ENCODE measurements around the gene LY6G6C. TPM values are rescaled to one million over a fixed set of nuclear protein-coding genes. Genes with fewer than 3 reads are reported as not detected.

The LY6G6C gene
- total and polyA plus RNA-seq, 2 of the 13 experiments (the other 11 are each of a cell fraction or from before 2014, with no cell fraction given): 0.15 TPM; not detected in 1

DNA sequence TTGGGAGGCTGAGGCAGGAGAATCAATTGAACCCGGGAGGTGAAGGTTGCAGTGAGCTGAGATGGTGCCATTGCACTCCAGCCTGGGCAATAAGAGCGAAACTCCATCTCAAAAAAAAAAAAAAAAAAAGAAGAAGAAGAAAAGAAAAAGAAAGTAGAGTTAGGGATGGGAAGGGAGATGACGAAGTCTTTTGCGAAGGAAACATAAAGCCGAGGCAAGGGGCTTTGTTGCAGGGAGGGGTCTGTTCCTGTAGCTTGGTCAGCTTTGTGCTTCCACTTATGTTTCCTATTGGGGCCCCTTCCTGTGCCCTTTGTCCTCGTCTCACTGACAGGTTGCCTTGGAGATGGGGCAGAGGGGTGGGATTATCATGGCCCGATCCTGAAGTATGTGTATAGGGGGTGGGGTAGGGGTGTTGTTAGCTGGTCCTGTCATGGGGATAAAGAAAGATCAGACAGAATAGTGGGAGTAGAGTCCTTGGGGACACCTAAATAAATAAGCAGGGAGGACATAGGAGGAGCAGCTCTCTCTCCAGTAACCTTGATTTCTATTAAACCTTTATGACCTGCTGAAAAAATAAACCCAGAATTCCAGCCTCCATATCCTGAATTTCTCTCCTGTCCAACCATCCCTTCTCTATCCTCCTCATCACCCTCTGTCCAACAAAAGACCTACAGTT, 15.9 kb upstream of the LY6G6C start (continued):
- TF ChIP-seq ZNF264 (CRISPR knock-in tag; IDR thresholded peaks at IDR 0.05) (peak; percentile 100), ZBTB38 (CRISPR knock-in tag; IDR thresholded peaks at IDR 0.05) (peak; percentile 30; the same call in 1 of the 2 replicates), ZNF232 (CRISPR knock-in tag; IDR thresholded peaks at IDR 0.05; ENCODE audit: borderline replicate concordance) (peak; percentile 88), SUZ12 (IDR thresholded peaks at IDR 0.05; ENCODE audit: low read depth, low read length) (no peak), TEAD2 (CRISPR knock-in tag; IDR thresholded peaks at IDR 0.05) (no peak), SNAI1 (CRISPR knock-in tag; IDR thresholded peaks at IDR 0.05; ENCODE audit: borderline replicate concordance) (no peak), BRD4 (CRISPR knock-in tag; IDR thresholded peaks at IDR 0.05) (peak; percentile 61; the same call in 1 of the 2 replicates), ZSCAN20 (CRISPR knock-in tag; IDR thresholded peaks at IDR 0.05; ENCODE audit: borderline replicate concordance) (no peak), ZNF773 (CRISPR knock-in tag; IDR thresholded peaks at IDR 0.05; ENCODE audit: borderline replicate concordance) (no peak), TARDBP (CRISPR knock-in tag; IDR thresholded peaks at IDR 0.05) (peak; percentile 92; the same call in 1 of the 2 replicates), RFX3 (CRISPR knock-in tag; IDR thresholded peaks at IDR 0.05) (peak; percentile 93), ASH2L (IDR thresholded peaks at IDR 0.05; ENCODE audit: insufficient read length, low read depth, low read length) (peak; percentile 94), PHF8 (CRISPR knock-in tag; IDR thresholded peaks at IDR 0.05) (no peak)
- TF ChIP-seq, protein P1, sequence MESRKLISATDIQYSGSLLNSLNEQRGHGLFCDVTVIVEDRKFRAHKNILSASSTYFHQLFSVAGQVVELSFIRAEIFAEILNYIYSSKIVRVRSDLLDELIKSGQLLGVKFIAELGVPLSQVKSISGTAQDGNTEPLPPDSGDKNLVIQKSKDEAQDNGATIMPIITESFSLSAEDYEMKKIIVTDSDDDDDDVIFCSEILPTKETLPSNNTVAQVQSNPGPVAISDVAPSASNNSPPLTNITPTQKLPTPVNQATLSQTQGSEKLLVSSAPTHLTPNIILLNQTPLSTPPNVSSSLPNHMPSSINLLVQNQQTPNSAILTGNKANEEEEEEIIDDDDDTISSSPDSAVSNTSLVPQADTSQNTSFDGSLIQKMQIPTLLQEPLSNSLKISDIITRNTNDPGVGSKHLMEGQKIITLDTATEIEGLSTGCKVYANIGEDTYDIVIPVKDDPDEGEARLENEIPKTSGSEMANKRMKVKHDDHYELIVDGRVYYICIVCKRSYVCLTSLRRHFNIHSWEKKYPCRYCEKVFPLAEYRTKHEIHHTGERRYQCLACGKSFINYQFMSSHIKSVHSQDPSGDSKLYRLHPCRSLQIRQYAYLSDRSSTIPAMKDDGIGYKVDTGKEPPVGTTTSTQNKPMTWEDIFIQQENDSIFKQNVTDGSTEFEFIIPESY (CRISPR knock-in tag; IDR thresholded peaks at IDR 0.05): no peak; the same call in 1 of the 2 replicates
- TF ChIP-seq, protein P2, sequence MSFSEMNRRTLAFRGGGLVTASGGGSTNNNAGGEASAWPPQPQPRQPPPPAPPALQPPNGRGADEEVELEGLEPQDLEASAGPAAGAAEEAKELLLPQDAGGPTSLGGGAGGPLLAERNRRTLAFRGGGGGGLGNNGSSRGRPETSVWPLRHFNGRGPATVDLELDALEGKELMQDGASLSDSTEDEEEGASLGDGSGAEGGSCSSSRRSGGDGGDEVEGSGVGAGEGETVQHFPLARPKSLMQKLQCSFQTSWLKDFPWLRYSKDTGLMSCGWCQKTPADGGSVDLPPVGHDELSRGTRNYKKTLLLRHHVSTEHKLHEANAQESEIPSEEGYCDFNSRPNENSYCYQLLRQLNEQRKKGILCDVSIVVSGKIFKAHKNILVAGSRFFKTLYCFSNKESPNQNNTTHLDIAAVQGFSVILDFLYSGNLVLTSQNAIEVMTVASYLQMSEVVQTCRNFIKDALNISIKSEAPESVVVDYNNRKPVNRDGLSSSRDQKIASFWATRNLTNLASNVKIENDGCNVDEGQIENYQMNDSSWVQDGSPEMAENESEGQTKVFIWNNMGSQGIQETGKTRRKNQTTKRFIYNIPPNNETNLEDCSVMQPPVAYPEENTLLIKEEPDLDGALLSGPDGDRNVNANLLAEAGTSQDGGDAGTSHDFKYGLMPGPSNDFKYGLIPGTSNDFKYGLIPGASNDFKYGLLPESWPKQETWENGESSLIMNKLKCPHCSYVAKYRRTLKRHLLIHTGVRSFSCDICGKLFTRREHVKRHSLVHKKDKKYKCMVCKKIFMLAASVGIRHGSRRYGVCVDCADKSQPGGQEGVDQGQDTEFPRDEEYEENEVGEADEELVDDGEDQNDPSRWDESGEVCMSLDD (CRISPR knock-in tag; IDR thresholded peaks at IDR 0.05; ENCODE audit: borderline replicate concordance): peak; percentile 87
- TF ChIP-seq, protein P3, sequence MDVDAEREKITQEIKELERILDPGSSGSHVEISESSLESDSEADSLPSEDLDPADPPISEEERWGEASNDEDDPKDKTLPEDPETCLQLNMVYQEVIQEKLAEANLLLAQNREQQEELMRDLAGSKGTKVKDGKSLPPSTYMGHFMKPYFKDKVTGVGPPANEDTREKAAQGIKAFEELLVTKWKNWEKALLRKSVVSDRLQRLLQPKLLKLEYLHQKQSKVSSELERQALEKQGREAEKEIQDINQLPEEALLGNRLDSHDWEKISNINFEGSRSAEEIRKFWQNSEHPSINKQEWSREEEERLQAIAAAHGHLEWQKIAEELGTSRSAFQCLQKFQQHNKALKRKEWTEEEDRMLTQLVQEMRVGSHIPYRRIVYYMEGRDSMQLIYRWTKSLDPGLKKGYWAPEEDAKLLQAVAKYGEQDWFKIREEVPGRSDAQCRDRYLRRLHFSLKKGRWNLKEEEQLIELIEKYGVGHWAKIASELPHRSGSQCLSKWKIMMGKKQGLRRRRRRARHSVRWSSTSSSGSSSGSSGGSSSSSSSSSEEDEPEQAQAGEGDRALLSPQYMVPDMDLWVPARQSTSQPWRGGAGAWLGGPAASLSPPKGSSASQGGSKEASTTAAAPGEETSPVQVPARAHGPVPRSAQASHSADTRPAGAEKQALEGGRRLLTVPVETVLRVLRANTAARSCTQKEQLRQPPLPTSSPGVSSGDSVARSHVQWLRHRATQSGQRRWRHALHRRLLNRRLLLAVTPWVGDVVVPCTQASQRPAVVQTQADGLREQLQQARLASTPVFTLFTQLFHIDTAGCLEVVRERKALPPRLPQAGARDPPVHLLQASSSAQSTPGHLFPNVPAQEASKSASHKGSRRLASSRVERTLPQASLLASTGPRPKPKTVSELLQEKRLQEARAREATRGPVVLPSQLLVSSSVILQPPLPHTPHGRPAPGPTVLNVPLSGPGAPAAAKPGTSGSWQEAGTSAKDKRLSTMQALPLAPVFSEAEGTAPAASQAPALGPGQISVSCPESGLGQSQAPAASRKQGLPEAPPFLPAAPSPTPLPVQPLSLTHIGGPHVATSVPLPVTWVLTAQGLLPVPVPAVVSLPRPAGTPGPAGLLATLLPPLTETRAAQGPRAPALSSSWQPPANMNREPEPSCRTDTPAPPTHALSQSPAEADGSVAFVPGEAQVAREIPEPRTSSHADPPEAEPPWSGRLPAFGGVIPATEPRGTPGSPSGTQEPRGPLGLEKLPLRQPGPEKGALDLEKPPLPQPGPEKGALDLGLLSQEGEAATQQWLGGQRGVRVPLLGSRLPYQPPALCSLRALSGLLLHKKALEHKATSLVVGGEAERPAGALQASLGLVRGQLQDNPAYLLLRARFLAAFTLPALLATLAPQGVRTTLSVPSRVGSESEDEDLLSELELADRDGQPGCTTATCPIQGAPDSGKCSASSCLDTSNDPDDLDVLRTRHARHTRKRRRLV (CRISPR knock-in tag; IDR thresholded peaks at IDR 0.05): no peak
- TF ChIP-seq, protein P4, sequence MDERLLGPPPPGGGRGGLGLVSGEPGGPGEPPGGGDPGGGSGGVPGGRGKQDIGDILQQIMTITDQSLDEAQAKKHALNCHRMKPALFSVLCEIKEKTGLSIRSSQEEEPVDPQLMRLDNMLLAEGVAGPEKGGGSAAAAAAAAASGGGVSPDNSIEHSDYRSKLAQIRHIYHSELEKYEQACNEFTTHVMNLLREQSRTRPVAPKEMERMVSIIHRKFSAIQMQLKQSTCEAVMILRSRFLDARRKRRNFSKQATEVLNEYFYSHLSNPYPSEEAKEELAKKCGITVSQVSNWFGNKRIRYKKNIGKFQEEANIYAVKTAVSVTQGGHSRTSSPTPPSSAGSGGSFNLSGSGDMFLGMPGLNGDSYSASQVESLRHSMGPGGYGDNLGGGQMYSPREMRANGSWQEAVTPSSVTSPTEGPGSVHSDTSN (CRISPR knock-in tag; IDR thresholded peaks at IDR 0.05): peak; percentile 66

All from HepG2 (cell line).